Fibroblast of the aortic adventitia (primary cell): ENCODE measurements around the gene CIB2. TPM values are rescaled to one million over a fixed set of nuclear protein-coding genes. Genes with fewer than 3 reads are reported as not detected.

Source experiments
- DNase-seq: peaks from one replicate; pipeline ENCODE4 v3.0.0-alpha.2; 2010; ENCODE audit warnings: low read depth
- H3K4me3 ChIP-seq: 2 replicates; pipeline ENCODE4 v1.5.1; 2011; ENCODE audit warnings: low read depth, mild to moderate bottlenecking, control low read depth, low read length, moderate library complexity
- total RNA-seq: library from RNA; depleted of rRNA; stranded (reverse); fragments of >200 nt; gene quantifications from 2 replicates; pipeline ENCODE4 v1.2.3, GENCODE V29; 2012; ENCODE audit warnings: low replicate concordance
- TF ChIP-seq, protein P1 (sequence below): IDR thresholded peaks from 2 replicates; pipeline ENCODE4 v1.5.1; 2011; ENCODE audit warnings: mild to moderate bottlenecking, low read length, control low read depth, inconsistent platforms; ENCODE audit not compliant: insufficient read depth

The CIB2 gene
- total RNA-seq, 1 donor, result 2.3 TPM

GRCh38 chr15:78127882-78128281, 3.4 kb downstream of the CIB2 start:
- TF ChIP-seq, protein P1, sequence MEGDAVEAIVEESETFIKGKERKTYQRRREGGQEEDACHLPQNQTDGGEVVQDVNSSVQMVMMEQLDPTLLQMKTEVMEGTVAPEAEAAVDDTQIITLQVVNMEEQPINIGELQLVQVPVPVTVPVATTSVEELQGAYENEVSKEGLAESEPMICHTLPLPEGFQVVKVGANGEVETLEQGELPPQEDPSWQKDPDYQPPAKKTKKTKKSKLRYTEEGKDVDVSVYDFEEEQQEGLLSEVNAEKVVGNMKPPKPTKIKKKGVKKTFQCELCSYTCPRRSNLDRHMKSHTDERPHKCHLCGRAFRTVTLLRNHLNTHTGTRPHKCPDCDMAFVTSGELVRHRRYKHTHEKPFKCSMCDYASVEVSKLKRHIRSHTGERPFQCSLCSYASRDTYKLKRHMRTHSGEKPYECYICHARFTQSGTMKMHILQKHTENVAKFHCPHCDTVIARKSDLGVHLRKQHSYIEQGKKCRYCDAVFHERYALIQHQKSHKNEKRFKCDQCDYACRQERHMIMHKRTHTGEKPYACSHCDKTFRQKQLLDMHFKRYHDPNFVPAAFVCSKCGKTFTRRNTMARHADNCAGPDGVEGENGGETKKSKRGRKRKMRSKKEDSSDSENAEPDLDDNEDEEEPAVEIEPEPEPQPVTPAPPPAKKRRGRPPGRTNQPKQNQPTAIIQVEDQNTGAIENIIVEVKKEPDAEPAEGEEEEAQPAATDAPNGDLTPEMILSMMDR, result no peak

GRCh38 chr15:78125267-78125666, 6.0 kb downstream of the CIB2 start:
- TF ChIP-seq, protein P1, result no peak
- no peak for DNase-seq
- no peak overlapping the region for H3K4me3 ChIP-seq

More at GRCh38 chr15:78127882-78128281, 3.4 kb downstream of the CIB2 start:
- no peak for DNase-seq
- H3K4me3 ChIP-seq, result no peak overlapping the region

GRCh38 chr15:78120523-78120922, 10.7 kb downstream of the CIB2 start:
- TF ChIP-seq, protein P1, result no peak
- DNase-seq, result no peak
- H3K4me3 ChIP-seq, result no peak overlapping the region

- TF ChIP-seq, protein P1, result no peak
- H3K4me3 ChIP-seq, result no peak overlapping the region
- no peak for DNase-seq
Measured at GRCh38 chr15:78112551-78112950, 18.7 kb downstream of the CIB2 start.

GRCh38 chr15:78111788-78112187, 19.5 kb downstream of the CIB2 start:
- DNase-seq, result no peak
- no peak overlapping the region for H3K4me3 ChIP-seq
- TF ChIP-seq, protein P1, result no peak

DNA sequence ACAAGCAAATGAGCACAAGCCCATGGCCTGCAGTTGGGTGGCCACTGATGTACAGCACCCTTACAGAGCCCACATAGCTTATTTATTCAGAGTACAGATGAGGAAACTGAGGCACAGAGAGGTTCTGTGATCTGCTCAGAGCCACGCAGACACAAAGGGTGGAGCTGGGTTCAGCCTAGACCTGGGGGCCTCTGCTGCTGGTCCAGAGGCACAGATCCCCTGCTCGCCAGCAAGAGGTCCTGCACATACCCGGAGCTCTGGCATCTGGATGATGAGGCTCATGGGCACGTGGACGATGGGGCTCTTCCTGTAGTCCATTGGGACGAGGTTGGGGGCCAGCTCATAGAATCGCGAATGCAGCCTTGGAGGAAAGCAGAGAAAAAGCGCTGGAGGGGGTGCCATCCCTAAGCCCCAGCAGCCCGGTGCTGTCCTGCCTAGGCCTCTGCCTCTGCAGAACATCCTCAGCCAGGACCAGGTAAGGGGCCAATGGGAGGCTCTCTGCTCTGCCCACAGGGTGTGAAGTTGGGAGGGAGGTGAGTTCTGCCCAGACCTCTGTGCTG, 20.2 kb downstream of the CIB2 start:
- DNase-seq, result no peak
- TF ChIP-seq, protein P1, result no peak
- no peak overlapping the region for H3K4me3 ChIP-seq

GRCh38 chr15:78110096-78110495, 21.1 kb downstream of the CIB2 start:
- H3K4me3 ChIP-seq, result no peak overlapping the region
- DNase-seq, result no peak
- TF ChIP-seq, protein P1, result no peak
